ENCODE data around the gene FAM83E.

DNA sequence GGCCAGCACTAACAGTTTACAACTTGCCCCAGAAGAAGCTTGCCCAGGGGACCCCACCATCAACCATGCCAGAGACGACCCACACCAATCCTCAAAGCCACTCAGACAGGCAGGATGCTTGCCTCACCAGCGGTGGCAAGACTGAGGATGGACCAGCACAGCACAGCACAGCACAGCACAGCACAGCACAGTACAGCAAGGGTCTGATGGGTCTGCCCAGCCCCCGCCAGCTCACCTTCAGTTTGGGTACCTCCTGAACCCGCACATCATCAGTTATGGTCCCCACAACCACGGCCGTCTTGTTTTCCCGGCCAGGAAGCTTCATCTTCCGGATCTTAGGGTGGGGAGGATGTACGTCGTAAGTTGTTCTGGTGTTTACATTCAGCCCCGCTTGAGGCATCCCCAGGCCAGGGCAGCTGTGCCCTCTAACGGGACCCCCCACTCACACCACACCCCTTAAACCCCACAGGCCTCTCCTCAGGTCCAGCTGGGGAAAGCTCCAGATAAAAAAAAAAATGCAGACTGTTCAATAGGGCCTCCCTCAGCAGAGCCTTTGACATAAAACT is 1.7 kb upstream of the FAM83E start:
- TF ChIP-seq, protein P1, sequence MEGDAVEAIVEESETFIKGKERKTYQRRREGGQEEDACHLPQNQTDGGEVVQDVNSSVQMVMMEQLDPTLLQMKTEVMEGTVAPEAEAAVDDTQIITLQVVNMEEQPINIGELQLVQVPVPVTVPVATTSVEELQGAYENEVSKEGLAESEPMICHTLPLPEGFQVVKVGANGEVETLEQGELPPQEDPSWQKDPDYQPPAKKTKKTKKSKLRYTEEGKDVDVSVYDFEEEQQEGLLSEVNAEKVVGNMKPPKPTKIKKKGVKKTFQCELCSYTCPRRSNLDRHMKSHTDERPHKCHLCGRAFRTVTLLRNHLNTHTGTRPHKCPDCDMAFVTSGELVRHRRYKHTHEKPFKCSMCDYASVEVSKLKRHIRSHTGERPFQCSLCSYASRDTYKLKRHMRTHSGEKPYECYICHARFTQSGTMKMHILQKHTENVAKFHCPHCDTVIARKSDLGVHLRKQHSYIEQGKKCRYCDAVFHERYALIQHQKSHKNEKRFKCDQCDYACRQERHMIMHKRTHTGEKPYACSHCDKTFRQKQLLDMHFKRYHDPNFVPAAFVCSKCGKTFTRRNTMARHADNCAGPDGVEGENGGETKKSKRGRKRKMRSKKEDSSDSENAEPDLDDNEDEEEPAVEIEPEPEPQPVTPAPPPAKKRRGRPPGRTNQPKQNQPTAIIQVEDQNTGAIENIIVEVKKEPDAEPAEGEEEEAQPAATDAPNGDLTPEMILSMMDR (IDR thresholded peaks at IDR 0.05), result no peak
- TF ChIP-seq POLR2A (IDR thresholded peaks at IDR 0.05; ENCODE audit: low read depth) (no peak), POLR2AphosphoS5 (IDR thresholded peaks at IDR 0.05) (no peak)
